BLaER1 treated with 17β-estradiol and CSF1 and Interleukin-3, amounts not matched to agents 10 nM and 100 nM (cell line): ENCODE results near the gene BCAR1.

Experiments used
- H3K27ac ChIP-seq, 11 experiments: shearing (Covaris generic); formaldehyde crosslinking; 2 replicates each; pipeline ENCODE4 v1.8.1; 2022
- H3K27me3 ChIP-seq, 11 experiments: shearing (Covaris generic); formaldehyde crosslinking; 2 replicates each; pipeline ENCODE4 v1.8.1; 2022
- H3K36me3 ChIP-seq, 11 experiments: shearing (Covaris generic); formaldehyde crosslinking; 2 replicates each; pipeline ENCODE4 v1.8.1; 2022
- H3K4me1 ChIP-seq, 10 experiments: shearing (Covaris generic); formaldehyde crosslinking; 2 replicates each; pipeline ENCODE4 v1.8.1; 2022
- H3K4me2 ChIP-seq, 11 experiments: shearing (Covaris generic); formaldehyde crosslinking; 2 replicates each; pipeline ENCODE4 v1.8.1; 2022
- H3K4me3 ChIP-seq, 10 experiments: shearing (Covaris generic); formaldehyde crosslinking; 2 replicates each; pipeline ENCODE4 v1.8.1; 2022
- H3K9ac ChIP-seq, 11 experiments: shearing (Covaris generic); formaldehyde crosslinking; 2 replicates each; pipeline ENCODE4 v1.8.1; 2022
- H3K9me3 ChIP-seq, 11 experiments: shearing (Covaris generic); formaldehyde crosslinking; replicated peaks in 1 of 11; 2 replicates each; pipeline ENCODE4 v1.8.1; 2022
- H4K20me1 ChIP-seq, 11 experiments: shearing (Covaris generic); formaldehyde crosslinking; 2 replicates each; pipeline ENCODE4 v1.8.1; 2022
- Cebpa-rat ChIP-seq, 11 experiments: shearing (Covaris generic); IDR thresholded peaks; 2 replicates each; pipeline ENCODE4 v1.8.1; 2022

The BCAR1 gene, protein sequence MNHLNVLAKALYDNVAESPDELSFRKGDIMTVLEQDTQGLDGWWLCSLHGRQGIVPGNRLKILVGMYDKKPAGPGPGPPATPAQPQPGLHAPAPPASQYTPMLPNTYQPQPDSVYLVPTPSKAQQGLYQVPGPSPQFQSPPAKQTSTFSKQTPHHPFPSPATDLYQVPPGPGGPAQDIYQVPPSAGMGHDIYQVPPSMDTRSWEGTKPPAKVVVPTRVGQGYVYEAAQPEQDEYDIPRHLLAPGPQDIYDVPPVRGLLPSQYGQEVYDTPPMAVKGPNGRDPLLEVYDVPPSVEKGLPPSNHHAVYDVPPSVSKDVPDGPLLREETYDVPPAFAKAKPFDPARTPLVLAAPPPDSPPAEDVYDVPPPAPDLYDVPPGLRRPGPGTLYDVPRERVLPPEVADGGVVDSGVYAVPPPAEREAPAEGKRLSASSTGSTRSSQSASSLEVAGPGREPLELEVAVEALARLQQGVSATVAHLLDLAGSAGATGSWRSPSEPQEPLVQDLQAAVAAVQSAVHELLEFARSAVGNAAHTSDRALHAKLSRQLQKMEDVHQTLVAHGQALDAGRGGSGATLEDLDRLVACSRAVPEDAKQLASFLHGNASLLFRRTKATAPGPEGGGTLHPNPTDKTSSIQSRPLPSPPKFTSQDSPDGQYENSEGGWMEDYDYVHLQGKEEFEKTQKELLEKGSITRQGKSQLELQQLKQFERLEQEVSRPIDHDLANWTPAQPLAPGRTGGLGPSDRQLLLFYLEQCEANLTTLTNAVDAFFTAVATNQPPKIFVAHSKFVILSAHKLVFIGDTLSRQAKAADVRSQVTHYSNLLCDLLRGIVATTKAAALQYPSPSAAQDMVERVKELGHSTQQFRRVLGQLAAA

DNA sequence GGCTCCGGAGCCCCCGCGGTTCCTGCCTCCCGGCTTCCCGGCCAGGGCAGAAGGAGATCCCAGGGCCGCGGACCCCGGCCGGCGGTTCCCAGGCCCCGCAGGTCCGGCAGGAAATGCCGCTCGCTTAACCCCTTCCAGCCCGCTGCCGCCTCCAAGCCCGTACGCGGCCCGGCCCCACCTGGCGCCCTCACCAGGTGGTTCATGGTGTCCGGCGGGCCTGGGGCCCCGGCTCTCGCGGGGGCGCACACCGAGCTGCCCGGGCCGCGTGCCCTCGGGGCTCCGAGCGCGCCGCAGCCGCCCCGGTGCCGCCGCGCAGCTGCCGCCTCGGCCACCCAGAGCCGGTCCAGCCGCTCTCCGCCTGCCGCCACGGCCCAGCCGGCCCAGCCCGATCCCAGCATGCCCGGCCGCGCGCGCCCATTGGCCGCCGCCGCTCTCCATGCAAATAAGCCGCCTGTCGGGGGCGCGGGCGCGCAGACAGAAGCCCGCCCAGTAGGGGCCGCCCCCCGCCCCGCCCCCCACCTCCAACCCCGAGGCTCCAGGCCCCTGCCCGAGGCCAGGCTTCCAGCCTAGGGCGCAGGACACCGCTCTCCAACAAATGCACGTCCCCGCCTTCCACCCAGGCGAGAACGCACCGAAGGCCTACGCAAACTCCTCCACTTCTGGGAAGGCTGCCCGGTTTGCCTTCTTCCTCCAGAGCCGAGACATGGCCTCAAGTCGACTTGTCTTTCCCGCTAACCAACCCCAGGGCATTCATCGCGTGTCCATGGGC is at the start of gene BCAR1:
Gene BCAR1 (minus strand): TSS at position 345 of the 769 bp plus-strand sequence. CDS start 142 bp downstream, at position 203.
- no peak within 1 kb of the TSS for H3K27ac ChIP-seq
- peaks cover 13 to 25% (median 20%) of the 10 kb centered on the region in 10 experiments for H3K4me1 ChIP-seq
- H3K36me3 ChIP-seq, result no peaks in the 10 kb centered on the region
- peak within 1 kb of the TSS; percentile 42 to 70 (median 60) for H3K4me3 ChIP-seq
- TF ChIP-seq Cebpa-rat (IDR thresholded peaks at IDR 0.05), result no peak
- H3K27me3 ChIP-seq, result peaks cover 72 to 100% (median 86%) of the 10 kb centered on the region in 11 experiments
- no peaks in the 10 kb centered on the region for H3K9me3 ChIP-seq
- peak within 1 kb of the TSS in 9 of 11 experiments; percentile 15 to 70 (median 48); a peak in 15 of 22 replicates for H3K9ac ChIP-seq
- H4K20me1 ChIP-seq, result peaks cover 11 to 100% (median 76%) of the 10 kb centered on the region in 11 experiments; a peak in 21 of 22 replicates
- peak within 1 kb of the TSS; percentile 85 to 100 (median 98) for H3K4me2 ChIP-seq

- no peak for TF ChIP-seq Cebpa-rat (IDR thresholded peaks at IDR 0.05)
Measured at GRCh38 chr16:75298267-75298666, 46.8 kb upstream of the BCAR1 start.

DNA sequence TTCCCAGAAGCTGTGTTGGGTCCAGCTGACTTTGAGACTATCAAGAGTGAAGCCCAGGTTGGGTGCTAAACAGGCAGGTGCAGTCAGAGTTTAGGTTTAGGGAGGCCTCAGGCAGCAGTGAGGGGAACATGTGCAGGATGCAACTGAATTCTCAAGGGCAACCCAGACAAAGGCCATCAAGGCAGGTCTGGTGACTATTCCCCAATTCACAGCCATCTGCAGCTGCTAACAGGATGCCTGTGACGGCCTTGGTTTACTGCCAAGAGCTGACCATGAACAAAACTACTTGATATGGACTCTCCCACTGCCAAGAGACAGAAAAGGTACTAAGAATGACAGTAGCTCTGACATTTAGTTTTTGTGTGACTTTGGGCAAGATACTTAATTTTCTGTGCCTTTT is 45.2 kb upstream of the BCAR1 start:
- Histone ChIP-seq H3K9me3 (no peaks in the 10 kb centered on the region), H3K27me3 (peaks cover under 1 to 100% (median 23%) of the 10 kb centered on the region in 11 experiments; a peak in 19 of 22 replicates), H3K4me2 (no peak overlapping the region), H3K4me1 (no peaks in the 10 kb centered on the region), H3K27ac (no peak overlapping the region), H3K4me3 (no peak overlapping the region), H3K36me3 (peaks cover 70 to 99% (median 93%) of the 10 kb centered on the region in 11 experiments), H3K9ac (no peak overlapping the region), H4K20me1 (peaks cover 50 to 100% (median 92%) of the 10 kb centered on the region in 11 experiments)
- TF ChIP-seq Cebpa-rat (IDR thresholded peaks at IDR 0.05), result no peak

More at GRCh38 chr16:75298267-75298666, 46.8 kb upstream of the BCAR1 start:
- H3K9me3 ChIP-seq, result no peaks in the 10 kb centered on the region
- no peak overlapping the region for H3K9ac ChIP-seq
- H3K27me3 ChIP-seq, result peaks cover 0 to 100% (median 10%) of the 10 kb centered on the region in 11 experiments; a peak in 10 of 22 replicates
- H3K27ac ChIP-seq, result no peak overlapping the region
- no peak overlapping the region for H3K4me2 ChIP-seq
- no peak overlapping the region for H3K4me3 ChIP-seq
- peaks cover 36 to 99% (median 80%) of the 10 kb centered on the region in 11 experiments for H4K20me1 ChIP-seq
- no peaks in the 10 kb centered on the region for H3K4me1 ChIP-seq
- H3K36me3 ChIP-seq, result peaks cover 58 to 96% (median 89%) of the 10 kb centered on the region in 11 experiments

DNA sequence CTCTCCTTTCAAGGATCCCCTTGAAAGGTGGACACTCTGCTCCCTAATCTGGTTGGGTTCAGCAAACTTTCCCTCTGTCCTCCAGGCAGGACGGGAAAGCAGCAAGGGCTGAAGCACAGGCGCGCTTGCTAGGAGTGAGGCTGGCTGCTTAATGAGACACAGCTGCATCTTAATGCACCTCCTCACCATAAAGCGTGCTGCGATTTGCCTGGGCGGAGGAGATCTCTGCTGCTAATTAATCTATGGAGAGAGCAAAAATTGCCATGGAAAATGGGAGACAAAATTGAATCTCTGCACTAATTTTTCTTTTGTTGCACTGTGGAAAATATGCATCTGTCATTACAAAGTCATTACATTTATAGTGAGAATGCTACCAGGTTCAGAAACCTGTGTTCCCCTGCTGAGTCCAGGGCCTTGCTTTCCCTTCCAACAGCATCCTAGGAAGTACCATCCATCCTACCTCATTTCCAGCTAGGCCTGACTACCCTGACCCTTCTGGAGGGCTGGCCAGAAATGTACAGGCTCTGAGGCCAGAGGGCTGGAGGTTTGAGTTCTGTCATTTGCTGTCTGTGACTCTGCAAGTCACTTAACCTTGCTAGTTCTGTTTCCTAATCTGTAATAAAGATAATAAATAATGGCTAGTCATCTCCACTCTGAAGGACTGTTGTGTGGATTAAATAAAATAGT is 43.5 kb upstream of the BCAR1 start:
- H3K36me3 ChIP-seq, result peaks cover 68 to 99% (median 92%) of the 10 kb centered on the region in 11 experiments
- H4K20me1 ChIP-seq, result peaks cover 67 to 100% (median 95%) of the 10 kb centered on the region in 11 experiments

DNA sequence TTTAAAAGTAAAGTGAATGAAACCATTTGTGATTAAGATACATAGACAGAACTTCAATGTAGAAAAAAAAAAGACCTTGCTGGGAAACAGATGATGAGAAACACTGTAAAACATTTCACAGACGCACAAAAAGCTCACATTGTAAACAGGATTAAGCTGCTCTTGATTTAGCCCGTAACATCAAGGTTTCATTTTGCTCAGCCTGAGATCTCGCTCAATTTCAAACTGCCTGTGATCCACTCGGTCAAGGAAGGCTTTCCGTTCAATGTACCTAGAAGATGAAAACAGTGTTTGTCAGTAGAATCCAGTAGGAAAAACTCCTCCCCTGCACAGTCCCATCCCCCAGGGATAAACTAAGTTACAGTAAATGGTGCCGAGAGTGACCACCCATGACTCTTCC is 42.3 kb upstream of the BCAR1 start:
- H3K9me3 ChIP-seq, result no peaks in the 10 kb centered on the region
- H3K27ac ChIP-seq, result no peak overlapping the region
- no peak overlapping the region for H3K4me2 ChIP-seq
- peaks cover 77 to 100% (median 98%) of the 10 kb centered on the region in 11 experiments for H4K20me1 ChIP-seq
- no peak overlapping the region for H3K9ac ChIP-seq
- TF ChIP-seq Cebpa-rat (IDR thresholded peaks at IDR 0.05), result no peak
- H3K4me1 ChIP-seq, result peaks cover 6 to 11% (median 8%) of the 10 kb centered on the region in 10 experiments
- H3K36me3 ChIP-seq, result peaks cover 63 to 93% (median 86%) of the 10 kb centered on the region in 11 experiments
- peaks cover 29 to 100% (median 52%) of the 10 kb centered on the region in 11 experiments for H3K27me3 ChIP-seq
- H3K4me3 ChIP-seq, result no peak overlapping the region

More for the DNA sequence above, 43.5 kb upstream of the BCAR1 start:
- Histone ChIP-seq H3K4me1 (no peaks in the 10 kb centered on the region), H3K27me3 (peaks cover 18 to 100% (median 40%) of the 10 kb centered on the region in 11 experiments), H3K27ac (no peak overlapping the region), H3K4me3 (no peak overlapping the region), H3K9ac (no peak overlapping the region), H3K4me2 (no peak overlapping the region), H3K9me3 (no peaks in the 10 kb centered on the region)
- TF ChIP-seq Cebpa-rat (IDR thresholded peaks at IDR 0.05), result no peak

- peaks cover 59 to 87% (median 80%) of the 10 kb centered on the region in 11 experiments for H3K36me3 ChIP-seq
- H4K20me1 ChIP-seq, result peaks cover 77 to 100% (median 98%) of the 10 kb centered on the region in 11 experiments
- no peaks in the 10 kb centered on the region for H3K9me3 ChIP-seq
- no peak overlapping the region for H3K4me3 ChIP-seq
- peaks cover 31 to 100% (median 55%) of the 10 kb centered on the region in 11 experiments for H3K27me3 ChIP-seq
- H3K4me2 ChIP-seq, result no peak overlapping the region
- H3K27ac ChIP-seq, result no peak overlapping the region
- H3K4me1 ChIP-seq, result peaks cover 12 to 17% (median 14%) of the 10 kb centered on the region in 10 experiments
- H3K9ac ChIP-seq, result no peak overlapping the region
- no peak for TF ChIP-seq Cebpa-rat (IDR thresholded peaks at IDR 0.05)
Measured at GRCh38 chr16:75293173-75293572, 41.7 kb upstream of the BCAR1 start.

DNA sequence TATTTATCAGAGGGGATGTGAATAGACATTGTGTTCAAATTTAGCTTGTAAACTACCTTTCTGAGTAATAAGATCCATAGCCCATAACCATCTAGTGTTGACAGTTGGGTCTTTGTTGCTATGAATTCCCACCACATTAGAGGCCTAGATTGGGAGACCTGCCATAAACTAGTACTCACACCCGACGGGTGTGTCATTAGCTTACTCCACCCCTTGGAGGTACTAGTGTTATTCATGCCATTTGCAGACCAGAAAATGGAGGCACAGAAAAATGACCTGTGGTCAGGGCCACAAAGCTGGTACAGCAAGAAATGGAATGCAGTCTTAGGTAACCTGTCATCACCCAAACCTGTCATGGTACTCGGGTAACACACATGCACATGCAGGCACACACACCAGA is 41.3 kb upstream of the BCAR1 start:
- Histone ChIP-seq H3K27me3 (peaks cover 34 to 100% (median 60%) of the 10 kb centered on the region in 11 experiments), H3K9me3 (no peaks in the 10 kb centered on the region), H3K4me3 (no peak overlapping the region), H3K36me3 (peaks cover 57 to 82% (median 75%) of the 10 kb centered on the region in 11 experiments), H3K27ac (no peak overlapping the region), H3K9ac (no peak overlapping the region), H3K4me1 (peaks cover 16 to 22% (median 19%) of the 10 kb centered on the region in 10 experiments), H3K4me2 (no peak overlapping the region), H4K20me1 (peaks cover 80 to 100% (median 99%) of the 10 kb centered on the region in 11 experiments)
- TF ChIP-seq Cebpa-rat (IDR thresholded peaks at IDR 0.05), result no peak

DNA sequence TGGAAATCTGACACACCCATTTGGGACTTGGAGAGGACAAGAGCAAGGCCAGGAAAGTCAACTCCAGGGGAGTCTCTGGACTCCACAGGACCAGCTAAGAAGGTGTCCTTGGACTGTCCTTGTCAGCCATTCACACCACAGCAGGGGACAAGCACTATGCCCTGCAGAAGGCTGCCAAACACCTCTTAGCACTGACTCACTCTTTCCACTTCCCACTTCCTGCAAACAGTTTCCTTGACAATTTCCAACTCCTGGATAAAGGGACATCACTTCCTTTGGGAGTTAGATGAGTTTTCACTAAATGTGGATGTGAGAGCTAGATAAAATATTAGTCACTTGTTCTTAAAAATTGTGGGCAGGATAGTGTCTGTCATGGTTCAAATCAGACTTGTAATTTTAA is 37.8 kb upstream of the BCAR1 start:
- Histone ChIP-seq H3K36me3 (peaks cover 27 to 63% (median 45%) of the 10 kb centered on the region in 11 experiments), H4K20me1 (peaks cover 67 to 97% (median 78%) of the 10 kb centered on the region in 11 experiments), H3K27ac (no peak overlapping the region), H3K4me2 (peak overlapping the region; percentile 56 to 88 (median 68)), H3K4me3 (no peak overlapping the region), H3K9ac (no peak overlapping the region), H3K9me3 (peaks cover 0 to 24% (median 0%) of the 10 kb centered on the region in 11 experiments; a peak in 8 of 22 replicates), H3K27me3 (peaks cover 50 to 99% (median 73%) of the 10 kb centered on the region in 11 experiments), H3K4me1 (peaks cover 21 to 29% (median 24%) of the 10 kb centered on the region in 10 experiments)
- no peak for TF ChIP-seq Cebpa-rat (IDR thresholded peaks at IDR 0.05)
